MG63 (cell line): Measurements from ENCODE around the gene TMEM126A. TPM values are rescaled to one million over a fixed set of nuclear protein-coding genes. Genes with fewer than 3 reads are reported as not detected.

Experiments
- DNase-seq: peaks from one replicate; pipeline ENCODE4 v3.0.0-alpha.2; 2020
- H3K27me3 ChIP-seq: fragments of 250-450 bp; sonication (Bioruptor Pico); 2 replicates; pipeline ENCODE4 v1.5.1; 2020; ENCODE audit warnings: mild to moderate bottlenecking, moderate library complexity
- H3K36me3 ChIP-seq: fragments of 250-450 bp; sonication (Bioruptor Pico); 2 replicates; pipeline ENCODE4 v1.5.1; 2020; ENCODE audit warnings: mild to moderate bottlenecking, moderate library complexity
- H3K4me3 ChIP-seq: fragments of 250-450 bp; sonication (Bioruptor Pico); 2 replicates; pipeline ENCODE4 v1.5.1; 2020; ENCODE audit warnings: mild to moderate bottlenecking, moderate library complexity
- H3K9me3 ChIP-seq: fragments of 250-450 bp; sonication (Bioruptor Pico); 2 replicates; pipeline ENCODE4 v1.5.1; 2020; ENCODE audit warnings: mild to moderate bottlenecking, moderate library complexity
- total RNA-seq: library from RNA; depleted of rRNA; stranded (reverse); fragments of >200 nt; shearing (Covaris generic); gene quantifications from 2 replicates; pipeline ENCODE4 v1.2.3, GENCODE V29; 2014; ENCODE audit warnings: low replicate concordance

Gene TMEM126A
- total RNA-seq, 1 experiment from 2014 or later = 63.7 TPM

DNA sequence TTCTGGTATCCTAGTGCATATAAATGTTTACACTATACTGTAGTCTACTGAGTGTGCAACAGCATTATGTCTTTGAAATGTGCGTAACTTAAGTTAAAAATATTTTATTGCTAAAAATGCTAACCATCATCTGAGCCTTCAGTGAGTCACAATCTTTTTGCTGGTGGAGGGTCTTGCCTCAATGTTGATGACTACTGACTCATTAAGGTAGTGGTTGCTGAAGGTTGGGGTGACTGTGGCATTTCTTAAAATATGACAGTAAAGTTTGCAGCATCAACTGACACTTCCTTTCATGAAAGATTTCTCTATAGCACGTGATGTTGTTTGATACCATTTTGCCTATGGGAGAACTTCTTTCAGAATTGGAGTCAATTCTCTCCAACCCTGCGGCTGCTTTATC, 25.6 kb downstream of the TMEM126A start:
- no peaks in the 10 kb centered on the region for H3K27me3 ChIP-seq
- H3K9me3 ChIP-seq = no peaks in the 10 kb centered on the region
- H3K4me3 ChIP-seq = no peak overlapping the region
- no peaks in the 10 kb centered on the region for H3K36me3 ChIP-seq
- DNase-seq = no peak

DNA sequence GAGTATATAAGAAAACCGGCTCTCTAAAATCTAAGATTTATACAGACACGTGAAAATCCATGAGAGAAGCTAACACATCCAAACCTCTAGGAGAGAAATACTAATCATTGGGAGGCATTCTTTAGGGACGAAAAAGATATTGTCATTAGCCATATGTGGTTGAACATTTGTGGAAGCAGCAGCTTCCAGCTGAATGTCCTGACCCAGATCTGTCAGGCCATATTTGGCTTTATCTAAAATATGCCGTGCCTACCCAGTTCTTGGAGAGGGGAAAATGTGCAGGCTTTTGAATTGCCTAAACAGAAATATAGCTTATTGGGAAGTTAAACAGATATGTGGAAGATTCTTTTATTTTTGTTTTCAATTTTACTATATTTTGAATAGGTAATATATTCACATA, 31.8 kb downstream of the TMEM126A start:
- Histone ChIP-seq H3K27me3 (no peaks in the 10 kb centered on the region), H3K36me3 (no peaks in the 10 kb centered on the region), H3K4me3 (no peak overlapping the region), H3K9me3 (no peaks in the 10 kb centered on the region)
- no peak for DNase-seq

DNA sequence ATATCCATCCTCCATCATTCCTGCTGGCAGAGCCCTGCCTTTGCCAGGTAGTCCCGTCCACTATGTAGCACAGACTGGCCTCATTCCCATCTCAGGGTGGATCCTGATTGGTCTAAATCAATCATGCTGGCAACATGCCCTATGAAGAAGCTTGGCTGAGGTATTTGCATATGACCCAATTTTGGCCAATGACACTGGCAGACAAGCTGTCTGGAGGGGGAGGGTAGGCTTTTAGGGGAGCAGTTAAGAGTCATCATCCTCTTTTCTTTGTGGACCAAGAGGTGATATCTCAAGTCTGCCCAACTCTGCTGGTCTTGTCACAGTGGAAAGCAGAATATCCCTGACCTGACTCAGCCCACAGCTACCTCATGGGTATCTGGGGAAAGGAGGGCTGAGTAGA, 33.1 kb downstream of the TMEM126A start:
- Histone ChIP-seq H3K9me3 (no peaks in the 10 kb centered on the region), H3K27me3 (no peaks in the 10 kb centered on the region), H3K36me3 (no peaks in the 10 kb centered on the region), H3K4me3 (no peak overlapping the region)
- DNase-seq = no peak

GRCh38 chr11:85682330-85683305, 34.9 kb downstream of the TMEM126A start:
- Histone ChIP-seq H3K36me3 (no peaks in the 10 kb centered on the region), H3K27me3 (no peaks in the 10 kb centered on the region), H3K4me3 (no peak overlapping the region), H3K9me3 (no peaks in the 10 kb centered on the region)
- no peak for DNase-seq

- H3K9me3 ChIP-seq = no peaks in the 10 kb centered on the region
- H3K36me3 ChIP-seq = no peaks in the 10 kb centered on the region
- DNase-seq = no peak
- H3K27me3 ChIP-seq = no peaks in the 10 kb centered on the region
- no peak overlapping the region for H3K4me3 ChIP-seq
Observed at GRCh38 chr11:85685125-85685819, 37.5 kb downstream of the TMEM126A start.

- Histone ChIP-seq H3K27me3 (no peaks in the 10 kb centered on the region), H3K4me3 (no peak within 1 kb of the TSS), H3K36me3 (no peaks in the 10 kb centered on the region), H3K9me3 (no peaks in the 10 kb centered on the region)
- DNase-seq = peak; percentile 8
Observed at GRCh38 chr11:85685820-85686459, 38.2 kb downstream of the TMEM126A start, which contains the start of gene CCDC89. Gene CCDC89 (minus strand): TSS chr11:85686195. CDS start chr11:85686130, 65 bp downstream.

GRCh38 chr11:85694385-85694980, 46.7 kb downstream of the TMEM126A start:
- Histone ChIP-seq H3K9me3 (no peaks in the 10 kb centered on the region), H3K36me3 (peaks cover 16% of the 10 kb centered on the region), H3K27me3 (no peaks in the 10 kb centered on the region), H3K4me3 (no peak overlapping the region)
- DNase-seq = no peak

- H3K36me3 ChIP-seq = peaks cover 16% of the 10 kb centered on the region
- no peak overlapping the region for H3K4me3 ChIP-seq
- H3K27me3 ChIP-seq = no peaks in the 10 kb centered on the region
- H3K9me3 ChIP-seq = no peaks in the 10 kb centered on the region
- DNase-seq = no peak
Observed at GRCh38 chr11:85695546-85695945, 47.8 kb downstream of the TMEM126A start.

GRCh38 chr11:85697747-85698146, 50.0 kb downstream of the TMEM126A start:
- DNase-seq = no peak
- Histone ChIP-seq H3K36me3 (peaks cover 16% of the 10 kb centered on the region), H3K9me3 (no peaks in the 10 kb centered on the region), H3K27me3 (no peaks in the 10 kb centered on the region), H3K4me3 (no peak overlapping the region)

DNA sequence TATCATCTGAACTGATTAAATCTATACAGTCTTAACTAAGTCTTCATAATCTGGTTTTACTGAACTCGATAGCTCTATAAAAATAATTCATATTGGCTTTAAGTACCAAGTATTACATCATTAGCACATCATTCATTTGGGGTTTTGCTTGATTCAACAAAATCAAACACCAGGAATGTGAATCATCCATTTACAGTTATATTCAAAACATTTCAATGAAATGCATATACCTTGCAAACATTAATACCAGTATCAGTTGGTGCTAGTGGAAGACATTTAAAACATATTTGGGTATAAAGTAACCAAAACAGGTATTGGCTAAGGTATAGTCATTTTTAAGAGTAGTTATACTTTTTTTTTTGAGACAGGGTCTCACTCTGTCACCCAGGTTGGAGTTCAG, 50.4 kb downstream of the TMEM126A start:
- Histone ChIP-seq H3K27me3 (no peaks in the 10 kb centered on the region), H3K4me3 (no peak overlapping the region), H3K36me3 (peaks cover 16% of the 10 kb centered on the region), H3K9me3 (0 out of 2 replicates have a peak, but pooled peaks cover 1% of the 10 kb centered on the region)
- DNase-seq = no peak

GRCh38 chr11:85699957-85700741, 52.4 kb downstream of the TMEM126A start:
- peaks cover 10% of the 10 kb centered on the region for H3K36me3 ChIP-seq
- H3K9me3 ChIP-seq = peaks cover 5% of the 10 kb centered on the region; the same call in 1 of the 2 replicates
- no peak for DNase-seq
- no peak overlapping the region for H3K4me3 ChIP-seq
- no peaks in the 10 kb centered on the region for H3K27me3 ChIP-seq

DNA sequence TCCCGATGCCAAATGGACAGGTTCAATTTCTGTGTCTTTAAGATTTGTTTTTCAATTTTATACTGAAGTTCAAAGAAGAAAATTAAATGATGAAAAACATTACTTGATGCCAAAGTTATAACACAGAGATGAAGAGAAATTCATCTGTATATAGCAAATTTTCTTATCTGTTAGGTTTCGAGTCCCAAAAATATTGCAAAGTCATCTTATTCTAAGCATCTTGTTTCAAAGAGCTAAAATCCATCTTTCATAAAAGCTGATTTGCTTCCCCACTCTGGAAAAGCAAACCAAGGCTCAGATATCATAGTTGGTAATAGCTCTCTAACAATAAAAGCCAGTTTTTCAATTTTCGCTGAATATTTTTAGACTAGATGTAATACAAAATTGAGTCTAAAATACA, 57.2 kb downstream of the TMEM126A start:
- peaks cover 7% of the 10 kb centered on the region; the same call in 1 of the 2 replicates for H3K9me3 ChIP-seq
- no peaks in the 10 kb centered on the region; the same call in 1 of the 2 replicates for H3K36me3 ChIP-seq
- H3K4me3 ChIP-seq = no peak overlapping the region
- no peaks in the 10 kb centered on the region for H3K27me3 ChIP-seq
- DNase-seq = no peak

- no peak for DNase-seq
- Histone ChIP-seq H3K27me3 (no peaks in the 10 kb centered on the region), H3K4me3 (no peak overlapping the region), H3K36me3 (no peaks in the 10 kb centered on the region; the same call in 1 of the 2 replicates), H3K9me3 (peaks cover 7% of the 10 kb centered on the region; the same call in 1 of the 2 replicates)
Observed at GRCh38 chr11:85705800-85706199, 58.0 kb downstream of the TMEM126A start.
